RWPE1 (cell line): ENCODE data around the gene SOCS1.

Experiments used
- CTCF ChIA-PET: fragments of 350-600 bp; sonication (Branson Sonifier 250); formaldehyde crosslinking; extraction: SDS; loops from one replicate; lab custom pipeline; 2021; lab: Yijun Ruan, JAX
- POLR2A ChIA-PET: fragments of 400-600 bp; formaldehyde crosslinking; extraction: SDS; loops from one replicate; lab custom pipeline; 2020; ENCODE audit warnings: antibody characterized with exemption; ENCODE audit not compliant: low non-redundant PET; lab: Yijun Ruan, JAX
- DNase-seq: peaks from one replicate; pipeline ENCODE4 v3.0.0; 2012; ENCODE audit warnings: low spot score
- H3K27ac ChIP-seq: fragments of 450-650 bp; 2 replicates; pipeline ENCODE4 v1.5.1; 2017
- CTCF ChIP-seq: fragments of 450-650 bp; conservative IDR thresholded peaks from 2 replicates; pipeline ENCODE4 v1.5.1; 2017; ENCODE audit warnings: low read depth, mild to moderate bottlenecking

Gene SOCS1

GRCh38 chr16:11256661-11257130, 692 bp upstream of the SOCS1 start:
- peak; percentile 27 for DNase-seq
- TF ChIP-seq CTCF, result no peak
- POLR2A ChIA-PET, result interaction anchor here (0.6 to 1.1 kb wide), 6 partner anchors 101 to 286 kb away, joined by 3 to 5 read pairs (median 4); no protein-coding TSS in a partner anchor
- CTCF ChIA-PET, result interaction anchor here (0.6 to 2.3 kb wide), 14 partner anchors 12 to 415 kb away, joined by 3 to 8 read pairs (median 3); partner anchors contain the start of gene TNP2
- H3K27ac ChIP-seq, result peak overlapping the region; percentile 87

- CTCF ChIA-PET, result interaction anchor here (0.6 to 2.3 kb wide), 30 partner anchors 9 to 454 kb away, joined by 3 to 9 read pairs (median 4); partner anchors contain the start of genes DEXI and TNP2
- peak; percentile 42 for DNase-seq
Measured at GRCh38 chr16:11254913-11255736, 879 bp downstream of the SOCS1 start.

GRCh38 chr16:11253995-11254912, 1.8 kb downstream of the SOCS1 start:
- TF ChIP-seq CTCF, result no peak
- ChIA-PET CTCF (interaction anchor here (0.5 to 1.7 kb wide), 18 partner anchors 37 to 312 kb away, joined by 3 to 9 read pairs (median 4); partner anchors contain the start of gene DEXI), POLR2A (no interaction called here)
- DNase-seq, result no peak
- H3K27ac ChIP-seq, result no peak overlapping the region

More at GRCh38 chr16:11254913-11255736, 879 bp downstream of the SOCS1 start:
- no peak for TF ChIP-seq CTCF
- peak overlapping the region; percentile 87 for H3K27ac ChIP-seq
- POLR2A ChIA-PET, result interaction anchor here (1.1 kb wide), 3 partner anchors 104 to 263 kb away, joined by 3 to 4 read pairs (median 3); no protein-coding TSS in a partner anchor

- H3K27ac ChIP-seq, result no peak overlapping the region
- ChIA-PET CTCF (interaction anchor here (0.5 to 1.6 kb wide), 6 partner anchors 38 to 290 kb away, joined by 3 to 6 read pairs (median 4); no protein-coding TSS in a partner anchor), POLR2A (interaction anchor here (0.5 kb wide), 1 partner anchor 242 kb away, joined by 3 read pairs; no protein-coding TSS in a partner anchor)
- no peak for DNase-seq
- TF ChIP-seq CTCF, result no peak
Measured at GRCh38 chr16:11253009-11253994, 2.7 kb downstream of the SOCS1 start.

- TF ChIP-seq CTCF, result no peak
- DNase-seq, result no peak
- no peak overlapping the region for H3K27ac ChIP-seq
- ChIA-PET POLR2A (interaction anchor here (0.5 to 0.6 kb wide), 2 partner anchors 75 to 241 kb away, joined by 3 to 4 read pairs; no protein-coding TSS in a partner anchor), CTCF (interaction anchor here (0.6 to 1.6 kb wide), 3 partner anchors 69 to 289 kb away, joined by 4 to 6 read pairs (median 4); no protein-coding TSS in a partner anchor)
Measured at GRCh38 chr16:11252482-11252931, 3.5 kb downstream of the SOCS1 start.
